Activated naive CD8-positive, alpha-beta T cell treated with anti-CD3 and anti-CD28 coated beads for 36 hours (primary cell): ENCODE data around the gene PDLIM5. TPM values are rescaled to one million over a fixed set of nuclear protein-coding genes. Genes with fewer than 3 reads are reported as not detected.
"Not testable (repeated sequence)": the region's sequence is repeated elsewhere in the genome, so short reads cannot be mapped to it uniquely, and the experiment has no call there.

Experiments used
- DNase-seq: peaks from one replicate; pipeline ENCODE4 v3.0.0; 2021
- H3K27ac Mint-ChIP-seq: one replicate; pipeline ENCODE4 v1.8.0; 2022; ENCODE audit warnings: mild to moderate bottlenecking, moderate library complexity, mixed read lengths
- H3K27me3 Mint-ChIP-seq: one replicate; pipeline ENCODE4 v1.8.0; 2022; ENCODE audit warnings: mild to moderate bottlenecking, mixed read lengths
- H3K36me3 Mint-ChIP-seq: one replicate; pipeline ENCODE4 v1.8.0; 2021; ENCODE audit warnings: mild to moderate bottlenecking, mixed read lengths
- H3K4me1 Mint-ChIP-seq: one replicate; pipeline ENCODE4 v1.8.0; 2021; ENCODE audit warnings: mixed read lengths
- H3K4me3 Mint-ChIP-seq: one replicate; pipeline ENCODE4 v1.8.0; 2022; ENCODE audit warnings: mild to moderate bottlenecking, moderate library complexity, mixed read lengths
- H3K9me3 Mint-ChIP-seq: one replicate; pipeline ENCODE4 v1.8.0; 2022; ENCODE audit warnings: mixed read lengths
- total RNA-seq, 2 experiments: library from RNA; stranded (reverse); gene quantifications; one replicate each; pipeline ENCODE4 v1.2.3, GENCODE V29; 2021

Gene PDLIM5
- total RNA-seq, 2 experiments from 2014 or later: 15.1 to 17.0 TPM

DNA sequence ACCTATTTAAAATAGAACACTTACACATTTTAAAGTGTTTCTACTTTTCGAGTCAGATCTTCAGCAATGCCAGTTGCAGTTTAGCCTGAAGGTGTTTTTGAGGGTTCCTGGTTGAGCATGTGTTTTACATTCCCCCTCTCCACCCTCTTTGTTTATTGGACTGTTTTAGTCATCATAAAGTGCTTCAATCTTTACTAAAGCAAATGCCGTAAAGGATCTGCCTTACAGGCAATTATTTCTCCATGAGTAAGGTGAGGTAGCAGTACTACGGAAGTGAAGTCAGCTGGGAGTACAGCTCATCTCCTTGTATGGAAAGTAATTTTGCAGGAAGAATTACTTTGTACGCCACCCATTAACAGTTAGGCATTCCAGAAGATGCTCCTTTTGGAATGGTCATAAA is 36.9 kb downstream of the PDLIM5 start:
- Mint-ChIP-seq H3K4me3 (no peak overlapping the region), H3K4me1 (peaks cover 7% of the 10 kb centered on the region), H3K27me3 (no peaks in the 10 kb centered on the region), H3K27ac (no peak overlapping the region), H3K36me3 (peaks cover under 1% of the 10 kb centered on the region), H3K9me3 (no peaks in the 10 kb centered on the region)
- no peak for DNase-seq

GRCh38 chr4:94489098-94489497 is 37.4 kb downstream of the PDLIM5 start:
- Mint-ChIP-seq H3K27ac (no peak overlapping the region), H3K4me1 (peaks cover 7% of the 10 kb centered on the region), H3K9me3 (no peaks in the 10 kb centered on the region), H3K27me3 (no peaks in the 10 kb centered on the region), H3K36me3 (peaks cover 4% of the 10 kb centered on the region), H3K4me3 (no peak overlapping the region)
- no peak for DNase-seq

GRCh38 chr4:94490437-94490836 is 38.7 kb downstream of the PDLIM5 start:
- Mint-ChIP-seq H3K4me1 (no peaks in the 10 kb centered on the region), H3K27ac (no peak overlapping the region), H3K4me3 (no peak overlapping the region), H3K27me3 (no peaks in the 10 kb centered on the region), H3K9me3 (no peaks in the 10 kb centered on the region), H3K36me3 (peaks cover 4% of the 10 kb centered on the region)
- no peak for DNase-seq

- no peak for DNase-seq
- Mint-ChIP-seq H3K9me3 (no peaks in the 10 kb centered on the region), H3K27ac (no peak overlapping the region), H3K27me3 (no peaks in the 10 kb centered on the region), H3K36me3 (peaks cover 4% of the 10 kb centered on the region), H3K4me3 (no peak overlapping the region), H3K4me1 (no peaks in the 10 kb centered on the region)
Observed at GRCh38 chr4:94491322-94491721, 39.6 kb downstream of the PDLIM5 start.

DNA sequence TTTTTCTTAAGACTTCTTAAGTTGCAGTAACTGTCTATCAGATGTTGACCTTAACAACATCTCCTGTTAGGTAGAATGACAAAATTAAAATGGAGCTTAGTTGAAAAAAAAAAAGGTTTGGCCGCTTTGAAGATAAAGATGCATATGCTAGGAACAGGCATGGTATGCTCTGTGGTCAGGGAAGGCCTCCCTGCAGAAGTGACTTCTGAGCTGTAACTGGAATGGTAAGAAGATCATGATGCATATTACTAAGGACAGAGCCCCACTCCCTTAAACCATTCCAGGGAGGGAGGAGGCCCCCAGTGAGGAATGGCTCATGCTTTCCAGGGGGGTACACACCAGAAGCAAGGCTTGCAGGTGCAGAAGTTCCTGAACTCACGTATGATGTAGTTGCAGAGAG is 43.7 kb downstream of the PDLIM5 start:
- no peaks in the 10 kb centered on the region for H3K27me3 Mint-ChIP-seq
- H3K4me3 Mint-ChIP-seq: no peak overlapping the region
- H3K36me3 Mint-ChIP-seq: peaks cover 4% of the 10 kb centered on the region
- DNase-seq: no peak
- H3K27ac Mint-ChIP-seq: no peak overlapping the region
- no peaks in the 10 kb centered on the region for H3K9me3 Mint-ChIP-seq
- no peaks in the 10 kb centered on the region for H3K4me1 Mint-ChIP-seq

- no peak overlapping the region for H3K4me3 Mint-ChIP-seq
- H3K4me1 Mint-ChIP-seq: no peaks in the 10 kb centered on the region
- no peak for DNase-seq
- H3K27ac Mint-ChIP-seq: no peak overlapping the region
- H3K9me3 Mint-ChIP-seq: no peaks in the 10 kb centered on the region
- peaks cover 6% of the 10 kb centered on the region for H3K36me3 Mint-ChIP-seq
- no peaks in the 10 kb centered on the region for H3K27me3 Mint-ChIP-seq
Observed at GRCh38 chr4:94497690-94498089, 45.9 kb downstream of the PDLIM5 start.

DNA sequence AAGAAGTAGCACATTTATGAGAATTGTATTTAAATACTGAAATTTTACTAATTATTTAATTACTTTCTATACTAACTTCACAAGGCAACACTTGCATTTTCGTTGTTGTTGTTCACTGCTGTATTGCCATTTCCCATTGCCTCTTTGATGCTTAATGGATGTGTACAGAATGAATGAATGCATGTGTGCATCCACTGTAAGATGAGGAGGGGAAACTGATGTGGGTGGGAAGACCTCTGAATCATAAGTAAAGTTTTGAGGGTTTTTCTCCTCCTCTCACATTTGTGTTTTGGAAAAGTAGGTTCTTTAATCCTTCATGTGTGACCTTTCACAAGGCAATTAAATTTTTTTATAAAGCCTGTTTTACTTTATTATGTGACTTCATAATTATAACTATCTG is 46.8 kb downstream of the PDLIM5 start:
- Mint-ChIP-seq H3K27ac (no peak overlapping the region), H3K4me3 (no peak overlapping the region), H3K27me3 (no peaks in the 10 kb centered on the region), H3K4me1 (no peaks in the 10 kb centered on the region), H3K9me3 (no peaks in the 10 kb centered on the region), H3K36me3 (peaks cover 6% of the 10 kb centered on the region)
- no peak for DNase-seq

- H3K27ac Mint-ChIP-seq: no peak overlapping the region
- H3K27me3 Mint-ChIP-seq: no peaks in the 10 kb centered on the region
- H3K4me1 Mint-ChIP-seq: no peaks in the 10 kb centered on the region
- H3K36me3 Mint-ChIP-seq: peaks cover 3% of the 10 kb centered on the region
- no peaks in the 10 kb centered on the region for H3K9me3 Mint-ChIP-seq
- H3K4me3 Mint-ChIP-seq: no peak overlapping the region
- DNase-seq: no peak
Observed at GRCh38 chr4:94500685-94501084, 48.9 kb downstream of the PDLIM5 start.

GRCh38 chr4:94504545-94504944 is 52.8 kb downstream of the PDLIM5 start:
- no peak for DNase-seq
- no peak overlapping the region for H3K4me3 Mint-ChIP-seq
- H3K9me3 Mint-ChIP-seq: no peaks in the 10 kb centered on the region
- no peaks in the 10 kb centered on the region for H3K27me3 Mint-ChIP-seq
- H3K27ac Mint-ChIP-seq: no peak overlapping the region
- H3K36me3 Mint-ChIP-seq: peaks cover 5% of the 10 kb centered on the region
- peaks cover 9% of the 10 kb centered on the region for H3K4me1 Mint-ChIP-seq

DNA sequence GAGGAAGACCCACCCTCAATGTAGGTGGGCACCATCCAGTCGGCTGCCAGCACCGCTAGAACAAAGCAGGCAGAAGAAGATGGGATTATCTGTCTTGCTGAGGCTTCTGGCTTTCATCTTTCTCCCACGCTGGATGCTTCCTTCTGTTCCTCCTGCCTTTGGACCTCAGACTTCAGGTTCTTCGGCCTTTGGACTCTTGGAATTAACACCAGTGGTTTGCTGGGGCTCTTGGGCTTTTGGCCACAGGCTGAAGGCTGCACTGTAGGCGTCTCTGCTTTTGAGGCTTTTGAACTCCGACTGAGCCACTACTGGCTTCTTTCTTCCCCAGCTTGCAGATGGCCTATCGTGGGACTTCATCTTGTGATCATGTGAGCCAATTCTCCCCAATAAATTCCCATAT is 55.1 kb downstream of the PDLIM5 start:
- H3K27me3 Mint-ChIP-seq: no peaks in the 10 kb centered on the region
- peaks cover 9% of the 10 kb centered on the region for H3K4me1 Mint-ChIP-seq
- no peak overlapping the region for H3K4me3 Mint-ChIP-seq
- no peaks in the 10 kb centered on the region for H3K9me3 Mint-ChIP-seq
- DNase-seq: no peak
- peaks cover 7% of the 10 kb centered on the region for H3K36me3 Mint-ChIP-seq
- H3K27ac Mint-ChIP-seq: no peak overlapping the region

- no peaks in the 10 kb centered on the region for H3K27me3 Mint-ChIP-seq
- no peaks in the 10 kb centered on the region for H3K9me3 Mint-ChIP-seq
- peaks cover 9% of the 10 kb centered on the region for H3K4me1 Mint-ChIP-seq
- no peak overlapping the region for H3K4me3 Mint-ChIP-seq
- H3K27ac Mint-ChIP-seq: no peak overlapping the region
- H3K36me3 Mint-ChIP-seq: peaks cover 5% of the 10 kb centered on the region
- DNase-seq: no peak
Observed at GRCh38 chr4:94507281-94507680, 55.5 kb downstream of the PDLIM5 start.

- Mint-ChIP-seq H3K27ac (no peak overlapping the region), H3K27me3 (no peaks in the 10 kb centered on the region), H3K4me3 (no peak overlapping the region), H3K4me1 (peaks cover 9% of the 10 kb centered on the region), H3K9me3 (no peaks in the 10 kb centered on the region), H3K36me3 (peaks cover 8% of the 10 kb centered on the region)
- no peak for DNase-seq
Observed at GRCh38 chr4:94507708-94508107, 56.0 kb downstream of the PDLIM5 start.

- Mint-ChIP-seq H3K27ac (no peak overlapping the region), H3K27me3 (no peaks in the 10 kb centered on the region), H3K36me3 (peaks cover 10% of the 10 kb centered on the region), H3K9me3 (no peaks in the 10 kb centered on the region), H3K4me3 (no peak overlapping the region), H3K4me1 (peaks cover 9% of the 10 kb centered on the region)
- DNase-seq: no peak
Observed at GRCh38 chr4:94508296-94508695, 56.6 kb downstream of the PDLIM5 start.

GRCh38 chr4:94508806-94509205 is 57.1 kb downstream of the PDLIM5 start:
- no peak overlapping the region for H3K27ac Mint-ChIP-seq
- H3K4me1 Mint-ChIP-seq: peaks cover 9% of the 10 kb centered on the region
- peaks cover 10% of the 10 kb centered on the region for H3K36me3 Mint-ChIP-seq
- no peak overlapping the region for H3K4me3 Mint-ChIP-seq
- no peaks in the 10 kb centered on the region for H3K27me3 Mint-ChIP-seq
- no peak for DNase-seq
- H3K9me3 Mint-ChIP-seq: no peaks in the 10 kb centered on the region

GRCh38 chr4:94511591-94511990 is 59.8 kb downstream of the PDLIM5 start:
- Mint-ChIP-seq H3K4me3 (no peak overlapping the region), H3K27ac (no peak overlapping the region)

GRCh38 chr4:94513532-94513931 is 61.8 kb downstream of the PDLIM5 start:
- not testable (repeated sequence) for H3K27ac Mint-ChIP-seq, H3K9me3 Mint-ChIP-seq, H3K27me3 Mint-ChIP-seq

More at GRCh38 chr4:94511591-94511990, 59.8 kb downstream of the PDLIM5 start:
- Mint-ChIP-seq H3K9me3 (no peaks in the 10 kb centered on the region), H3K36me3 (peaks cover 8% of the 10 kb centered on the region), H3K4me1 (peaks cover 9% of the 10 kb centered on the region), H3K27me3 (no peaks in the 10 kb centered on the region)
- DNase-seq: no peak

DNA sequence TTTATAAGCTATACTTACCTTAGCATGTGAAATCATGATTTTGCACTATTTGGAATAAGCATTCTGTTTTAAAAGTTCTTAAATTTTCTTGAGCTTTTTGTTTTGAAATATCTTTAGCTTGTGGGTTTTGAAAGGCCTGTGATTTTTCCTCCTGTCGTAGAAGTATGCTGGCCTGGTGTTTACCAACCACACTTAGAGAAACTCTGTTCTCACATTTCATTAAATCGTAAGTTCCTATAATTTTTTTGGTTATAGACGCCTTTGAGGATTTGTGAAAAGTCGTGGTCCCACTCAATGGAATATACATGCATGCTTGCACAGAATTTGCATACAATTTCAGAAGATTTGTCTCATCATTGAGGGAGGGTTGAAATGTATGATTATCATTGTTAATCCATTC is 63.6 kb downstream of the PDLIM5 start:
- Mint-ChIP-seq H3K4me3 (no peak overlapping the region), H3K27me3 (no peaks in the 10 kb centered on the region), H3K9me3 (no peaks in the 10 kb centered on the region), H3K4me1 (peaks cover 16% of the 10 kb centered on the region), H3K36me3 (peaks cover 4% of the 10 kb centered on the region), H3K27ac (no peak overlapping the region)
- no peak for DNase-seq

More at GRCh38 chr4:94513532-94513931, 61.8 kb downstream of the PDLIM5 start:
- not testable (repeated sequence) for H3K4me1 Mint-ChIP-seq, H3K4me3 Mint-ChIP-seq, DNase-seq, H3K36me3 Mint-ChIP-seq
